ENCODE measurements around the gene XXYLT1.

DNA sequence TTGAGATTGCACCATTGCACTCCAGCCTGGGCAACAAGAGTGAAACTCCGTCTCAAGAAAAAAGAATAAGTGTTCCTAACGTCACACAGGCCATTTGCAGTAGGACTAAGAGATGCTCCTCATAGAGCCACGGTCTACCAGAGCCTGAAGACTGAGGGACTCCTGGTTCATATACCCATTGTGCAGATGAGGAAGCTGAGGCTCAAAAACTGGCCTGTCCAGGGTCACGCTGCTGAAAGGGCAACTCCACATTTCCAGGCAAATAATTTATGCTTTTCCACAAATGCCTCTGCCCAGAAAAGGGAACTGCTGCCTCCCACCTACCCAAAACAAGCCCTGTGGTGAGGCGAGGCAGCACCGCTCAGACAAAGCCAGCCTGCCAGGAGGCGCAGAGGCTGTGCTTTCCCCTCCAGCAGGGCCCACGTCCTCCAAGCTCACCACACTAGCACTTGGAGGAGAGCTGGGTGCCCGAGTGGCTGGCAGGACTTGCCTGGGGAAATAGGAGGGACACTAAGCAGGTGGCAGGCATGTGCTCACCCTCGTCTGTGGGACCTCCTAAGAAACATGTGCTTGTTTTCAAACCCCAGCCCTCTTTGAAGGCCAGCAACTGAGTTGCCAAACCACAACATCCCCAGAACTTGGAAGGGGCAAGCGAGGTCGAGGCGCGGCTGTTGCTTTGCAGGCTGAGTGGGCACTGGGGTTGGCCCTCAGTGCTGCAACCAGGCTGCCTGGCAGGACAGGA, 195.6 kb downstream of the XXYLT1 start:
- no peak for TF ChIP-seq ZFP3 (CRISPR knock-in tag; IDR thresholded peaks at IDR 0.05)
- TF ChIP-seq PPARA (CRISPR knock-in tag; IDR thresholded peaks at IDR 0.05; ENCODE audit: borderline replicate concordance) = no peak
- TF ChIP-seq OSR1 (CRISPR knock-in tag; IDR thresholded peaks at IDR 0.05) = no peak
- TF ChIP-seq, protein P1, sequence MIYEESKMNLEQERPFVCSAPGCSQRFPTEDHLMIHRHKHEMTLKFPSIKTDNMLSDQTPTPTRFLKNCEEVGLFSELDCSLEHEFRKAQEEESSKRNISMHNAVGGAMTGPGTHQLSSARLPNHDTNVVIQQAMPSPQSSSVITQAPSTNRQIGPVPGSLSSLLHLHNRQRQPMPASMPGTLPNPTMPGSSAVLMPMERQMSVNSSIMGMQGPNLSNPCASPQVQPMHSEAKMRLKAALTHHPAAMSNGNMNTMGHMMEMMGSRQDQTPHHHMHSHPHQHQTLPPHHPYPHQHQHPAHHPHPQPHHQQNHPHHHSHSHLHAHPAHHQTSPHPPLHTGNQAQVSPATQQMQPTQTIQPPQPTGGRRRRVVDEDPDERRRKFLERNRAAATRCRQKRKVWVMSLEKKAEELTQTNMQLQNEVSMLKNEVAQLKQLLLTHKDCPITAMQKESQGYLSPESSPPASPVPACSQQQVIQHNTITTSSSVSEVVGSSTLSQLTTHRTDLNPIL (CRISPR knock-in tag; IDR thresholded peaks at IDR 0.05; ENCODE audit: low read depth) = no peak
- no peak for TF ChIP-seq BACH2 (CRISPR knock-in tag; IDR thresholded peaks at IDR 0.05; ENCODE audit: borderline replicate concordance)
- no peak for TF ChIP-seq TCF4 (CRISPR knock-in tag; IDR thresholded peaks at IDR 0.05; ENCODE audit: borderline replicate concordance)
- no peak for TF ChIP-seq RARB (CRISPR knock-in tag; IDR thresholded peaks at IDR 0.05)
- TF ChIP-seq, protein P2, sequence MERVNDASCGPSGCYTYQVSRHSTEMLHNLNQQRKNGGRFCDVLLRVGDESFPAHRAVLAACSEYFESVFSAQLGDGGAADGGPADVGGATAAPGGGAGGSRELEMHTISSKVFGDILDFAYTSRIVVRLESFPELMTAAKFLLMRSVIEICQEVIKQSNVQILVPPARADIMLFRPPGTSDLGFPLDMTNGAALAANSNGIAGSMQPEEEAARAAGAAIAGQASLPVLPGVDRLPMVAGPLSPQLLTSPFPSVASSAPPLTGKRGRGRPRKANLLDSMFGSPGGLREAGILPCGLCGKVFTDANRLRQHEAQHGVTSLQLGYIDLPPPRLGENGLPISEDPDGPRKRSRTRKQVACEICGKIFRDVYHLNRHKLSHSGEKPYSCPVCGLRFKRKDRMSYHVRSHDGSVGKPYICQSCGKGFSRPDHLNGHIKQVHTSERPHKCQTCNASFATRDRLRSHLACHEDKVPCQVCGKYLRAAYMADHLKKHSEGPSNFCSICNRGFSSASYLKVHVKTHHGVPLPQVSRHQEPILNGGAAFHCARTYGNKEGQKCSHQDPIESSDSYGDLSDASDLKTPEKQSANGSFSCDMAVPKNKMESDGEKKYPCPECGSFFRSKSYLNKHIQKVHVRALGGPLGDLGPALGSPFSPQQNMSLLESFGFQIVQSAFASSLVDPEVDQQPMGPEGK (CRISPR knock-in tag; IDR thresholded peaks at IDR 0.05; ENCODE audit: borderline replicate concordance) = no peak
- TF ChIP-seq, protein P3, sequence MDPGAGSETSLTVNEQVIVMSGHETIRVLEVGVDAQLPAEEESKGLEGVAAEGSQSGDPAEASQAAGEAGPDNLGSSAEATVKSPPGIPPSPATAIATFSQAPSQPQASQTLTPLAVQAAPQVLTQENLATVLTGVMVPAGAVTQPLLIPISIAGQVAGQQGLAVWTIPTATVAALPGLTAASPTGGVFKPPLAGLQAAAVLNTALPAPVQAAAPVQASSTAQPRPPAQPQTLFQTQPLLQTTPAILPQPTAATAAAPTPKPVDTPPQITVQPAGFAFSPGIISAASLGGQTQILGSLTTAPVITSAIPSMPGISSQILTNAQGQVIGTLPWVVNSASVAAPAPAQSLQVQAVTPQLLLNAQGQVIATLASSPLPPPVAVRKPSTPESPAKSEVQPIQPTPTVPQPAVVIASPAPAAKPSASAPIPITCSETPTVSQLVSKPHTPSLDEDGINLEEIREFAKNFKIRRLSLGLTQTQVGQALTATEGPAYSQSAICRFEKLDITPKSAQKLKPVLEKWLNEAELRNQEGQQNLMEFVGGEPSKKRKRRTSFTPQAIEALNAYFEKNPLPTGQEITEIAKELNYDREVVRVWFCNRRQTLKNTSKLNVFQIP (CRISPR knock-in tag; IDR thresholded peaks at IDR 0.05; ENCODE audit: borderline replicate concordance, low read depth) = no peak
